Measurements from ENCODE around the gene CREBBP.

GRCh38 chr16:3858801-3859200, 21.7 kb downstream of the CREBBP start:
- TF ChIP-seq, protein P1, sequence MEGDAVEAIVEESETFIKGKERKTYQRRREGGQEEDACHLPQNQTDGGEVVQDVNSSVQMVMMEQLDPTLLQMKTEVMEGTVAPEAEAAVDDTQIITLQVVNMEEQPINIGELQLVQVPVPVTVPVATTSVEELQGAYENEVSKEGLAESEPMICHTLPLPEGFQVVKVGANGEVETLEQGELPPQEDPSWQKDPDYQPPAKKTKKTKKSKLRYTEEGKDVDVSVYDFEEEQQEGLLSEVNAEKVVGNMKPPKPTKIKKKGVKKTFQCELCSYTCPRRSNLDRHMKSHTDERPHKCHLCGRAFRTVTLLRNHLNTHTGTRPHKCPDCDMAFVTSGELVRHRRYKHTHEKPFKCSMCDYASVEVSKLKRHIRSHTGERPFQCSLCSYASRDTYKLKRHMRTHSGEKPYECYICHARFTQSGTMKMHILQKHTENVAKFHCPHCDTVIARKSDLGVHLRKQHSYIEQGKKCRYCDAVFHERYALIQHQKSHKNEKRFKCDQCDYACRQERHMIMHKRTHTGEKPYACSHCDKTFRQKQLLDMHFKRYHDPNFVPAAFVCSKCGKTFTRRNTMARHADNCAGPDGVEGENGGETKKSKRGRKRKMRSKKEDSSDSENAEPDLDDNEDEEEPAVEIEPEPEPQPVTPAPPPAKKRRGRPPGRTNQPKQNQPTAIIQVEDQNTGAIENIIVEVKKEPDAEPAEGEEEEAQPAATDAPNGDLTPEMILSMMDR (optimal IDR thresholded peaks at IDR 0.05 in 1 of 3, IDR thresholded peaks at IDR 0.05 in 1 of 3, conservative IDR thresholded peaks at IDR 0.05 in 1 of 3; ENCODE audit: extremely low read depth in 1 of 3, insufficient read depth in 2 of 3, low read length in 3 of 3) = no peak
- no peak for TF ChIP-seq EZH2 (IDR thresholded peaks at IDR 0.05; ENCODE audit: low read length)
